ENCODE results near the gene VOPP1.

DNA sequence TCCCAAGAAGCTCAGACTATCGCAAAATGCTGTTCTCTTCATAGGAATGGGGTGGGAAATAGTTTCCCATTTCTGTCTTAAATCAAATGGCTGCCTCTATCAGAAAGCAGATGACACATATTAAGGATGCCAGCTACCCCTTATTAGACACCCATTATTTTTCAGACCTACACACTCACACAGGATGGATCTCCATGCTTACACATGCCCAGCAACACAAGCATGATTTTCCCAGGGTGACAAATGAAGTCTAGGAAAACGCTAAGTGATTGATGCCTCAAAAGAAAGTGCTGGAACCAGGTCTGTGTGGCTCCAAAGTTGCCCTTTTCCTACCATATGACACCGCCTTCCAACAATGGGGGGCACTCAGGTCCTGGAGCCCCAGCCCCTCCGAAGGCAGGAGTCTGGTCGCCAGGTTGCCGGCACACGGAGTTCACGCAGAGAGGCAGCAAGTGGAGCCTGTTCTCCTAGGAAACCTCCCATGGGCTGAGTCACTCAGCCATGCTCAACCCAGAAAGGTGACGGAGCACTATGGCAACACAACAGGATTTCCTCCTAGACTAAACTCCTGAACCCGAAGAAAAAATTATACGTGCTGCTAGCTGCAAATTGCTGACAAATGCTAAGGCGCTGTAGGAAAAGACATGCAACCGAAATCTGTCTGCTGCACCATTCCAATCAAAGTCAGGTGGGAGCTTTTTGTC, 19.8 kb downstream of the VOPP1 start:
- TF ChIP-seq, protein P1, sequence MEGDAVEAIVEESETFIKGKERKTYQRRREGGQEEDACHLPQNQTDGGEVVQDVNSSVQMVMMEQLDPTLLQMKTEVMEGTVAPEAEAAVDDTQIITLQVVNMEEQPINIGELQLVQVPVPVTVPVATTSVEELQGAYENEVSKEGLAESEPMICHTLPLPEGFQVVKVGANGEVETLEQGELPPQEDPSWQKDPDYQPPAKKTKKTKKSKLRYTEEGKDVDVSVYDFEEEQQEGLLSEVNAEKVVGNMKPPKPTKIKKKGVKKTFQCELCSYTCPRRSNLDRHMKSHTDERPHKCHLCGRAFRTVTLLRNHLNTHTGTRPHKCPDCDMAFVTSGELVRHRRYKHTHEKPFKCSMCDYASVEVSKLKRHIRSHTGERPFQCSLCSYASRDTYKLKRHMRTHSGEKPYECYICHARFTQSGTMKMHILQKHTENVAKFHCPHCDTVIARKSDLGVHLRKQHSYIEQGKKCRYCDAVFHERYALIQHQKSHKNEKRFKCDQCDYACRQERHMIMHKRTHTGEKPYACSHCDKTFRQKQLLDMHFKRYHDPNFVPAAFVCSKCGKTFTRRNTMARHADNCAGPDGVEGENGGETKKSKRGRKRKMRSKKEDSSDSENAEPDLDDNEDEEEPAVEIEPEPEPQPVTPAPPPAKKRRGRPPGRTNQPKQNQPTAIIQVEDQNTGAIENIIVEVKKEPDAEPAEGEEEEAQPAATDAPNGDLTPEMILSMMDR (IDR thresholded peaks at IDR 0.05), result no peak
- no peak for TF ChIP-seq POLR2A (IDR thresholded peaks at IDR 0.05)
